ENCODE data around the gene CCNI2.
"Not testable (repeated sequence)": the region's sequence is repeated elsewhere in the genome, so short reads cannot be mapped to it uniquely, and the experiment has no call there.

The CCNI2 gene

DNA sequence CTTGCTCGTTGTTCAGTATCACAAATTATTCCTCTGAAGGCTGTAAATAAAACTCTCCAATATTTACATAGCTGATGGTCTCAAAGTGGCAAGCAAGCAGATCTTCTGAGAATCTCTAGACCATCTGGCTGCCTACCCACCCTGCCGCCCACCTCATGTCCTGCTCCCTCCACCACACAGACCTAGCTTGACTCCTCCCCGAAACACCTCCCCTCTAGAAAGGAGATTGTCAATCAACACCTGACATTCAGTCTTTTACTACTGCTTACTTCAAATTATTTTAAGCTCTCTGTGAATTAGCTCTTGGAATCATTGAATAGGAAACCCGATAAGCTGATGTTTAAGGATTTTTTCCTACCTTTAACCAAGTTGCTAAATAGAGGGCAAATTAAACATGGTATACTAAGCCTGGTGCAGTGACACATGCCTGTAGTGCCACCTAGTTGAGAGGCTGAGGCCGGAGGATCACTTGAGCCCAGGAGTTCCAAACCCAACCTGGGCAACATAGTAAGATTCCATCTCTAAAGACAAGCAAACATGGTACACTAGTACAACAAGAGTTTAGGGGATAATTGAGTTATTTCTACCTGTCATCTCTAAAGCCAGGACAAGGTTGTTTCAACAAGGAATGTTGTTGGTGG is 54.9 kb downstream of the CCNI2 start:
- no peak overlapping the region for H3K27ac ChIP-seq
- no peak overlapping the region for H3K4me3 ChIP-seq
- no peak for DNase-seq (ENCODE audit: low spot score)
- TF ChIP-seq CTCF (IDR thresholded peaks at IDR 0.05): no peak

GRCh38 chr5:132802685-132803066 is 55.5 kb downstream of the CCNI2 start:
- DNase-seq (ENCODE audit: low spot score); H3K27ac ChIP-seq; H3K4me3 ChIP-seq: not testable (repeated sequence)
